ENCODE measurements around the gene SLC34A2. TPM values are rescaled to one million over a fixed set of nuclear protein-coding genes. Genes with fewer than 3 reads are reported as not detected.
"Not testable (repeated sequence)": the region's sequence is repeated elsewhere in the genome, so short reads cannot be mapped to it uniquely, and the experiment has no call there.

Gene SLC34A2, protein sequence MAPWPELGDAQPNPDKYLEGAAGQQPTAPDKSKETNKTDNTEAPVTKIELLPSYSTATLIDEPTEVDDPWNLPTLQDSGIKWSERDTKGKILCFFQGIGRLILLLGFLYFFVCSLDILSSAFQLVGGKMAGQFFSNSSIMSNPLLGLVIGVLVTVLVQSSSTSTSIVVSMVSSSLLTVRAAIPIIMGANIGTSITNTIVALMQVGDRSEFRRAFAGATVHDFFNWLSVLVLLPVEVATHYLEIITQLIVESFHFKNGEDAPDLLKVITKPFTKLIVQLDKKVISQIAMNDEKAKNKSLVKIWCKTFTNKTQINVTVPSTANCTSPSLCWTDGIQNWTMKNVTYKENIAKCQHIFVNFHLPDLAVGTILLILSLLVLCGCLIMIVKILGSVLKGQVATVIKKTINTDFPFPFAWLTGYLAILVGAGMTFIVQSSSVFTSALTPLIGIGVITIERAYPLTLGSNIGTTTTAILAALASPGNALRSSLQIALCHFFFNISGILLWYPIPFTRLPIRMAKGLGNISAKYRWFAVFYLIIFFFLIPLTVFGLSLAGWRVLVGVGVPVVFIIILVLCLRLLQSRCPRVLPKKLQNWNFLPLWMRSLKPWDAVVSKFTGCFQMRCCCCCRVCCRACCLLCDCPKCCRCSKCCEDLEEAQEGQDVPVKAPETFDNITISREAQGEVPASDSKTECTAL
- 0.05 TPM for polyA plus RNA-seq (ENCODE audit: insufficient read length)

GRCh38 chr4:25654971-25655963 is at the start of gene SLC34A2:
Gene SLC34A2 (plus strand): TSS chr4:25655851. CDS start chr4:25662501, 6,650 bp downstream.
- no peak for DNase-seq (ENCODE audit: low read depth)

DNA sequence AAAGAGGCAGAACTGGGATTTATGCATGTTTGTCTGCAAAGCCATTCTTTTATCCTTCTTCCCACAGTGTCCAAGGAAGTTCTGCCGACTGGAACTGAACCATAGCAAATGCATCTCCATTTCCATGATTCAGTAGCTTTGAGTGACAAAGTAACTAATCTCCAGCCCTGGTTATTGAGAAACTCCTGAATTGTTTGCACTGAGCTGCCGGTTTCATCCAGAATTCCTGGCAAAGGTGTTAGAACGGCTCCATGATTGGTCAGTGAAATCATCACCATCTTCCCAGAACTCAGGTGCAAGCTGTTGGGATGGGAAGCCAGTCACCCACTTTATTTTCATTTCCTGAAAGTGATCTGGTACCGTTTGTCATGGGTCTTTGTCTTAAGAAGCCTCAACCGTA is 47.0 kb upstream of the SLC34A2 start:
- no peak for DNase-seq (ENCODE audit: low read depth)

DNA sequence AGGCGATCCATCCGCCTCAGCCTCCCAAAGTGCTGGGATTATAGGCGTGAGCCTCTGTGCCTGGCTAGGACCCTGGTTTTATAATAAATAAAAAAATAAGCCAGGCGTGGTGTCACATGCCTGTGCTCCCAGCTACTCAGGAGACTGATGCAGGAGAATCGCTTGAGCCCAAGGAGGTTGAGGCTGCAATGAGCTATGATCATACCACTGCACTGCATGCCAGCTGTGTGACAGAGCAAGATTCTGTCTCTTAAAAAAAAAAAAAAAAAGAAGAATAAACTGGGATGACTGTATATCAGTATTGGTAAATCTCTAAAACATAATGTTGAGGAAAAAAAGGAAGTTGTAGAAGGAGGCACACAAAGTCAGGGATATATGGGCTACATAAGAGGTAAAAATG is 45.7 kb upstream of the SLC34A2 start:
- DNase-seq (ENCODE audit: low read depth), result no peak

DNA sequence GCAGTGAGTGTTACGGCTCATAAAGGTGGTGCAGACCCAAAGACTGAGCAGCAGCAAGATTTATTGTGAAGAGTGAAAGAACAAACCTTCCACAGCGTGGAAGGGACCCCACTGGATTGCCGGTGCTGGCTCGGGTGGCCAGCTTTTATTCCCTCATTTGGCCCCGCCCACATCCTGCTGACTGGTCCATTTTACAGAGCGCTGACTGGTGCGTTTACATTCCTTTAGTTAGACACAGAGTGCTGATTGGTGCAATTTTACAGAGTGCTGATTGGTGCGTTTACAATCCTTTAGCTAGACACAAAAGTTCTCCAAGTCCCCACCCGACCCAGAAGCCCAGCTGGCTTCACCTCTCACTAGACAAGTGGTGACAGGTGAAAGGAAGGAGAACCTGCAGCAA is 42.0 kb upstream of the SLC34A2 start:
- not testable (repeated sequence) for DNase-seq (ENCODE audit: low read depth)

DNA sequence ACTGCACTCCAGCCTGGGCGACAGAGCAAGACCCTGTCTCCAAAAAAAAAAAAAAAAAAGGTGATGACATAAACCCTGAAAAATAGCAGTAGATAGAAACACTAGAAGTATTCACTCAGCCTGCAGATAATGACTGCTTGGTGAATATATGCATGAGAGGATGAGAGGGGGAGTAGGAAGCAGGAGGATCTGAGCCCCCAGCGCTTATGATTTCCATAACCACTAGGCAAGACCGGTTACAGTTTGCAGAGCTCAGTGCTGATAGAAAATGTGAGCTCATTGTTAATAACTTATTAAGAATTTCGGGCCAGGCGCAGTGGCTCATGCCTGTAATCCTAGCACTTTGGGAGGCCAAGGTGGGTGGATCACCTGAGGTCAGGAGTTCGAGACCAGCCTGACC is 40.8 kb upstream of the SLC34A2 start:
- DNase-seq (ENCODE audit: low read depth), result no peak

DNA sequence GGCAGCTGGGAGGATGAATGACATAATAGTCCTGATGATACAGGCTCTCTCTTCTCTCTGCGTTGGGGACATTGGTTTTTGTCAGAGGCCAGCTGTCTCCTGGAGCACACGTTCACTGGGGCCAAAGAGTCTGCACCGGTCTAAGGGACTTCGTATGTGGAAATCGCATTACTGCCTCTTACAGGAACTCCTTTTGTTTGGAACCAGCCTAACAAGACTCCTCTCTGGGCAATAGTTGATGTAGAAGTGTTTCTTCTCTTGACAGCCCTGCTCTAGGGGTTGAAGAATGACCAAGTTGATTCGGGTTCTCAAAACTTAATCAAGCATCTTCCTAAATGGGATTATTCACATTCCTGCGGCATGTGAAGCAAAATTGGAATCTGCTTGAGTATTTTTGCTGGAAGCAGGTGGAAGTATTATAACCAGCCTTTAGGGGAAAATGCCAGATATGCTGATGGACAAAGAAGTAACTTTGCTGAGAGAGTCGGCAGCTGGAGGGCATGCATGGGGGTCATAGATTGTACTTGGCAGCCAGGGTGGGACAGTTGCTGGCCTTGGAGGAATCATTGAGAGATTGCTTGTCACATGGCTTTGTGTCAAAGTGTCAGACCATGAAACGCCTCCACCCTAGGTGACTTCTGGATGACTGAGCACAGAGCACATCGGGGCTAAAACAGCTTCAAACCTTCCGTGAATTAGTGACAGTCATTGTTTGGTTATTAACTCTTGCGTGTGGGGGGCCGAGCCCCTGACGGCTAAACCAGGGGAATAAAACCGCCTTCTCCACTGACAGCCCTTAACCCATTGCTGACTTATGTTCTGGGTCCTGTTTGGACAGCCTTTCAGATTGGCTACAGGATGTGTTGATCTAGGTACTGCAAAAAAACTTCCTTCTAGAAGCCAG is 34.4 kb upstream of the SLC34A2 start:
- DNase-seq (ENCODE audit: low read depth), result no peak

DNA sequence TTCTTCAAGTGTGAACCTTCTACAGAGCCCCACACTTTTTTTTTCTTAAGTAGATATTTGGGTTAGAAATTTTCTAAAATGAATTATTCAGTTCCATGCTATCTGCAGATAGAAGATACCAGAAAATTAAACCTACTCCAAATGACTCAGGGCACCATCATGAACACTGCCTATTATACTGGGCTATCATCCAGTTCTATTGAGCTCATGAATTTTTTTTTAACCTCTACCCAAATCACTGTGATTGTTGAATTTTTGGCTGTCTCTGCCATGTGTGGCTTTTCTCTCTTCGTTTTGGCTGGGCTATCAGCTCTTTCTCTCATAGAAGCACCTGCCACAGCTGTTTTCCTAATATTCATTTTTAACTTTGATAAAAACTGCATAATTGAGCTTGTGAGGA is 31.0 kb upstream of the SLC34A2 start:
- no peak for DNase-seq (ENCODE audit: low read depth)

GRCh38 chr4:25628451-25628850 is 27.2 kb upstream of the SLC34A2 start:
- DNase-seq (ENCODE audit: low read depth), result no peak

DNA sequence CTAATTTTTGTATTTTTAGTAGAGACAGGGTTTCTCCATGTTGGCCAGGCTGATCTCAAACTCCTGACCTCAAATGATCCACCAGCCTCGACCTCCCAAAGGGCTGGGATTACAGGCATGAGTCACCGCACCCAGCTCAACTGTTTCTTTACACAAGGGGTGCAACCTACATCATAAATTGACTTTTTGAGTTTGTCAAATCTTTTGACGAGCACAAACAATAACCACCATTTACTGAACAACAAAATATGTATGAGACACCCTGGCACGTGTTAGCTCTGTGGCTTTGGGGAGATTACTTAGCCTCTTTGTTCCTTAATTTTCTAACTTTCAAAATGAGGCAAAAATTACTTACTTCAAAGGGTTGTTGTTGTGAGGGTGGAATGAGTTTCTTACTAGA is 23.5 kb upstream of the SLC34A2 start:
- DNase-seq (ENCODE audit: low read depth), result no peak

GRCh38 chr4:25633541-25633940 is 22.1 kb upstream of the SLC34A2 start:
- no peak for DNase-seq (ENCODE audit: low read depth)

- DNase-seq (ENCODE audit: low read depth), result no peak
These were observed 20.1 kb upstream of the SLC34A2 start for GRCh38 chr4:25635501-25635900.

GRCh38 chr4:25637581-25638220 is 17.9 kb upstream of the SLC34A2 start:
- no peak for DNase-seq (ENCODE audit: low read depth)

- DNase-seq (ENCODE audit: low read depth), result no peak
These were observed 17.4 kb upstream of the SLC34A2 start for GRCh38 chr4:25638221-25638601.

GRCh38 chr4:25638806-25639205 is 16.8 kb upstream of the SLC34A2 start:
- no peak for DNase-seq (ENCODE audit: low read depth)

- no peak for DNase-seq (ENCODE audit: low read depth)
These were observed 5.3 kb upstream of the SLC34A2 start for GRCh38 chr4:25650311-25650710.

- no peak for DNase-seq (ENCODE audit: low read depth)
These were observed 4.0 kb upstream of the SLC34A2 start for GRCh38 chr4:25651682-25652081.

GRCh38 chr4:25654031-25654970 is 1.4 kb upstream of the SLC34A2 start:
- DNase-seq (ENCODE audit: low read depth), result no peak

GRCh38 chr4:25656031-25656430 is 380 bp downstream of the SLC34A2 start:
- DNase-seq (ENCODE audit: low read depth), result no peak

DNA sequence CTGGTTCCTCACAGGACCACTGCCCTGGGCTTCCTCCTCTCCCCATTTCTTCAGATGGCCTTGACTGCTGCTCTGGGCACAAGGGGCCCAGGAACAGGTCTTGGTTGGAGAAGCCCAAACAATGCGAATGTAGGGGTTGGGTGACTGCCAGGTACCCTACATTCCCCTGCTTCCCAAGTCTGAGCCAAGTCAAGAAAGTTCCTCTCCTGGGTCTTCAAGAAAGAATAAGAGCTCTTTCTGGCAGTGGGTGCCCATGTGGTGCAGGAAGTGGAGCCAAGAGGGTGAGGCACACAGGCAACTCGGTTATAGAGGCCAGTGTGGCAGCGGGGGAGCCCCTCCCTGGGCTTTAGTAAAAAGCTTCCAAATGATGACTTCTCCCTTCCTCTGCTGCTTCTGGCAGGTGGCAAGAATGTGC is 2.7 kb downstream of the SLC34A2 start:
- no peak for DNase-seq (ENCODE audit: low read depth)
